Measurements from ENCODE around the gene SYNE1.

- no peak for TF ChIP-seq ZBTB43 (CRISPR knock-in tag; IDR thresholded peaks at IDR 0.05)
- no peak for TF ChIP-seq ESRRA (CRISPR knock-in tag; IDR thresholded peaks at IDR 0.05; ENCODE audit: borderline replicate concordance)
- no peak for TF ChIP-seq CTCF (IDR thresholded peaks at IDR 0.05)
- no peak for TF ChIP-seq FOXK1 (CRISPR knock-in tag; IDR thresholded peaks at IDR 0.05)
- TF ChIP-seq, protein P1, sequence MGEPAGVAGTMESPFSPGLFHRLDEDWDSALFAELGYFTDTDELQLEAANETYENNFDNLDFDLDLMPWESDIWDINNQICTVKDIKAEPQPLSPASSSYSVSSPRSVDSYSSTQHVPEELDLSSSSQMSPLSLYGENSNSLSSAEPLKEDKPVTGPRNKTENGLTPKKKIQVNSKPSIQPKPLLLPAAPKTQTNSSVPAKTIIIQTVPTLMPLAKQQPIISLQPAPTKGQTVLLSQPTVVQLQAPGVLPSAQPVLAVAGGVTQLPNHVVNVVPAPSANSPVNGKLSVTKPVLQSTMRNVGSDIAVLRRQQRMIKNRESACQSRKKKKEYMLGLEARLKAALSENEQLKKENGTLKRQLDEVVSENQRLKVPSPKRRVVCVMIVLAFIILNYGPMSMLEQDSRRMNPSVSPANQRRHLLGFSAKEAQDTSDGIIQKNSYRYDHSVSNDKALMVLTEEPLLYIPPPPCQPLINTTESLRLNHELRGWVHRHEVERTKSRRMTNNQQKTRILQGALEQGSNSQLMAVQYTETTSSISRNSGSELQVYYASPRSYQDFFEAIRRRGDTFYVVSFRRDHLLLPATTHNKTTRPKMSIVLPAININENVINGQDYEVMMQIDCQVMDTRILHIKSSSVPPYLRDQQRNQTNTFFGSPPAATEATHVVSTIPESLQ (CRISPR knock-in tag; IDR thresholded peaks at IDR 0.05): no peak
Measured at GRCh38 chr6:152305672-152306071, 331.5 kb downstream of the SYNE1 start.

Data from WTC11 (cell line).